HS-27A (cell line): ENCODE results near the gene CIB4.

ENCODE experiments used
- DNase-seq: peaks from one replicate; pipeline ENCODE4 v3.0.0-alpha.2; 2012; ENCODE audit warnings: low read depth, missing footprints

The CIB4 gene

DNA sequence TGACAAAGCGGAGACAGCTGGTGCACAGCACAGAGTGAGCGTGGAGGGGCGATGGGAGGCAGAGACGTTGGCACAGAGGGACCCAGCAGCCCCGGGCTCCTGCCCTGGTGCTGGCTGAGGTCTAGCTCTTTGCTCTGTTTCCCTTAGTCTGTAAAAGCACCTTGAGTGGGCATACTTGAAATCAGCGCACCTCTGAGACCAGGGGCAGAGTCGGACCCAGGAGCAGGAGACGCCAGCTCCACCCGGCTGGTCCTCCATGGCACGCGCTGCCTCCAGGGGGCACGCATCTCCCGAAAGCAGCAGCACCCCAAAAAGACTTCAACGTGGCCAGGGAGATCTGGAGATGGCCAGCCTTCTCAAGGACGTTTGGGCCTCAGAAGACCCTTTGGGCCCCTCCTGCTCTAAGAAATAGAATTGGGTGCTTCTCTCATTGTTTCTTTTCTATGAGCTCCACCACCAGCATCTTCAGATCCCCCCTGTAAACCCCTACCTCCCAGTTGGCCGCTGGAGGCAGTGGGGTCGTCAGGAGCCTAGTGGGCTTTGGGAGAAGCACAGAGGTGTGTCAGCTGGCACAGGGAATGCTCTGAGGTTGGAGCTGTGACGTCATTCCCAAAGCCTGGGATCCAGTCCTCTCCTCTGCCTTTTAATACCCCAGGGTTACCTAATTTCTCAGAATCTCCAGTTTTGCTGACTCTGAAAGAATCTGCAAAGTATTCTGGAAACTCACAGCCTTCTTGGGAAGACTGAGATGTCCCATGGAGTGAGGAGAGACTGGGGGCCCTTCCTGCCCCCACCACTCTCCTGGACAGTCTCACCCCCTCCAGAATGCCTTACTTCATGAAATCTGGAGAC, 58.9 kb downstream of the CIB4 start:
- no peak for DNase-seq

- no peak for DNase-seq
These were observed 59.7 kb downstream of the CIB4 start for GRCh38 chr2:26581266-26581990.

DNA sequence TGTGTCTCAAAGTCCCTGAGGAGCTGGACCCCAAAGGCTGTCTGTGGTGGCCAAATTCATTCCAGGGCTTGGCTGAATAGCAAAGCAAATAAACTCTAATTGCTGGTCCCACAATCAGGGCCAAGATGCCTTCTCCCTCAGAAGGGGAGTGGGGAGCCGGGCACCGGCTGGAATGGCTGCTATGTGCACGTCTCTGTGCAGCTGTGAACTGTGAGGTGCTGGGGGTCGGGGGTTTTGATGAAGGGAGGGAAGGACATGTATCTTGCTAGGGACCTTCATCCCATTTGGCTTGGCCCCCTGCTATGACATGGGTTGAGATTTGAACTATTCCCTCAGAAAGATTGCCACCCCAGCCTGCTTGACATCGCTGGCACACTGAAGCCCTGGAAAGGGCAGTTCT, 60.4 kb downstream of the CIB4 start:
- DNase-seq, result no peak

DNA sequence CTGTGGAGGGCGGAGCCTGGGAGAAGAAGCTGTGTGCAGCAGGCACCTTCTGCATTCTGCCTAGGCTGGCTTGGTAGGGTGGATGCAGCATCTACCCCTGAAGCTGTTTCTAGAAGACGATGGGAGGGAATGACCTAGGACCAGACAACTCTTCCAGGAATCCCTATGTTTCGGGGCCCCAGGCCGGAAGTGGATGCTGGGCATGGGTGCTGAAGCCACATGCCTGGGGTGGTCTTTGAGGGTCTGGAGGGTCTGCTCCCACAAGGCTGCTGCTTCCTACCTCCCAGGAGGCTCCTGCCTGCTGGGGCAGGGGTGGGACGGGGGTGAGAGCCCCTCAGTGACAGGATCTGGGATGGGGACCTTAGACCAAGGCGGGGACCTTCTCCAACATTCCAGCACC, 61.0 kb downstream of the CIB4 start:
- DNase-seq, result no peak

- DNase-seq, result no peak
These were observed 61.5 kb downstream of the CIB4 start for GRCh38 chr2:26579723-26580040.

GRCh38 chr2:26579025-26579722, 62.0 kb downstream of the CIB4 start:
- no peak for DNase-seq

DNA sequence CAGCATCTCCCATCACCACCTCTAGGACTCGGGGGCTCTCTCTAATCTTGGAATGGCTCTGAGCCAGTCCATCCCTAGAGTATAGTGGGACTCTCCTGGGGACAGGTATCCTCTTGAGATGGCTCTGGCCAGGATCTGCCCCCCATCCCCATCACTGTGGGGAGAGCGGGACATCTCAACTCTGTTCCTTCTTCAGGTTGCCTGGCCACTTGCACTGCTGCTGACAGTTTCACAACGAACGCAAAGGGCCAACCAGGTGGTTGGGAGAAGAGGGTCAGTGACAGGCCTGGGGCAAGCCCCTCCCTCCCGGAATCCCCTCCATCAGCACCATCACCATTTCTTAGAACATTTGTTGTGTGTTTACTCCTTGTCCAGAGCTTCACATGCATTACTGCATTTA, 62.6 kb downstream of the CIB4 start:
- DNase-seq, result no peak

- no peak for DNase-seq
These were observed 63.1 kb downstream of the CIB4 start for GRCh38 chr2:26578113-26578458.

- DNase-seq, result peak; percentile 5
These were observed 63.6 kb downstream of the CIB4 start for GRCh38 chr2:26577442-26578112.

DNA sequence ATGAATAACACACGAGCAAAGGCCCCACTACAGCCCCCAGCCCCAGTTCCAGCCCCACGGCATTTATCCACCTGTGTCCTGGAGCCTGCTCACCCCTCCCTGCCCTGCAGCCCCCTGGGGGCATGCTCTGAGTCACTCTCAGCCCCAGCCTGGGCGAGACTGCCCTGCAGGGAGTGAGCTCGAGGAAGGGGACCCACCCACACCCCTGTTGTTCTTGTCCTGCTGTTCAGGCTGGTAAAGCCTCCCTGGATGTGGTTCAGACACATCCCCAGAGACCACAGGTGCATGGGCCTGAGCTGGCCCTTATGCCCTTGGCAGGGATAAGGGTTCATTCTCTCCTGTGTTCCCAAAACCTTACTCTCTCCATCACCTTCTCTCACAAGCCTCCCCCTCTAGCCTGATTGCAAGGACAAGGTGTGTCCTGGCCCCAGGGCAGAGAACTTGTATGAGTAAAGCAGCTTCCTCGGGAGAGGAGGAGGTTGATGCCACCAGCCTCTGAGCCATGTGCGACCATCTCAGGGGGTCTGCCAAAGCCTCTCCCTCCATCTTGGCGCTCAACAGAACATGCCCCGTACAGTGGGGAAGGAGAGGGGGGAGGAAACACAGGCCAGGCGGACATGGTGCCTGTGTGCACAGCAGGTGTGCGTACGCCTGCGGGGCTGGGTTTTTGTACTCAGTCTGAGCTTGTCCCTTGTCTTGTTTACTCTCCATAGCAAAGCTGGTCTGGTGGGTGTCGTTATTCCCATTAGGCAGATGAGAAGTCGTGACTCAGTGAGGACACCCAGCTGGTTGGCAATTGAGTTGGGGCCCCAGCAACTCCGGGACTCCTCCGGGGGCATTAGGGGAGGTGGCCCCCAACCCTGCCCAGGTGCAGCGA, 64.4 kb downstream of the CIB4 start:
- DNase-seq, result no peak

GRCh38 chr2:26575836-26576564, 65.2 kb downstream of the CIB4 start:
- DNase-seq, result no peak

DNA sequence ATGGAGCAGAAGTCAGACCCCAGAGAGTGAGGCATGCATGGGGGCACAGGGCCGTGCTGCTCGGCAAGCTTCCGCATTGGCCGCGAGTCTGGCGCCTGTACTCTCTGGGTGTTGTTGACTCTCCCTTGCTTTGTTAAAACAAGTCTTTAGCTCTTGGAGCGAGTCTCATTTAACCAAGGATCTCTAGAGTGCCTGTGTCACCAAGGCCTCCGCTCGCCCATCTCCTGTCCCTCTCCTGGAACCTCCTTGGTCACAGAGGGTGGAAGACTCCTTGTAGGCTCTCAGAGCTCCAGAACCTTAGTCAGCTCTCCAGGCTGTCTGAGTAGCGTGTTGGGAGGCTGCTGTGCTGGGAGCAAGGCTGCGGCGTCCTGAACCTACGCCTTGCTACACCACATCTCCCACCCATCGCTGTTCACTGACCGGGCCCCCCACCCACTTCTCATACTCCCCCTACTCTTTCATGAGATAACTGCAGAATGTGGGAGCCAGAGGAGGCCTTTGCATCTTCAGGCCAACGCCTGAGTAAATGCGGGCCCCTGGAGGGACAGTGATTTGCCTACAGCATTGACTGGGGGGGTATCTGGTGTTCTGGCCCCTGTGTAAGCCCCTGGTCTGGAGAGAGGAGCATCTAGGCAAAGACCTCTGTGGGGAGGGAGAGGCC, 66.1 kb downstream of the CIB4 start:
- no peak for DNase-seq

- DNase-seq, result no peak
These were observed 66.9 kb downstream of the CIB4 start for GRCh38 chr2:26574066-26574899.

DNA sequence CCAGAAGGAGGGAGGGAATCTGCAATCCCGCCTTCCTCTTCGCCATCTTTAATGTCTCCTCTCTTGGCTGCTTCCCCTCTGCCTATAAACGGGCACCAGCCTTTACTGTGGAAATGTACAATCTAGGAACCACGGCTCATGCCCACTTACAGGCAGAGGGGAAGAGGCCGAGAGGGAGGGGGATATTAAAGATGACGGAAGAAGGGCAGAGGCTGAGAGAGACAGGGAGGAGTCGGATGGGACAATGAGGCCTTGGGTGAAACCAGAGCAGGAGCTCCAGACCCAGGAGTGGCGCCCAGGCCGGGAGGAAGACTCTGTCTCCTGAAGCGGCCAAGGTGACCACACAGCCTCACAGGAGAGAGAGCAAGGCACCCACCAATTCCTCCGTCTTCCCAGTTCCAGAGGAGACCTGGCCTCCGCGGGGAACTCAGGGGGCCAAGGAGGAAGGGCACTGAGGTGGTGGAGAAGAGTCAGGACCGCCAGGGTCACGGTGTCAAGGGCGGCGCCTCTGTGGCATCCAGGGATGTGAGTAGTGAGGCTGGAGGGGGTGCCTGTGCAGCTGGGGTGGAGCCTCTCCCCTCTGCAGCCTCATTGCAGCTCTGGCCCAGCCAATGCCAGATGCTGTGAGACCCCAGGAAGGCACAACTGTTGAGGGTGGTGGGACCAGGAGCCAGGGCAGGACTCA, 67.8 kb downstream of the CIB4 start:
- no peak for DNase-seq

DNA sequence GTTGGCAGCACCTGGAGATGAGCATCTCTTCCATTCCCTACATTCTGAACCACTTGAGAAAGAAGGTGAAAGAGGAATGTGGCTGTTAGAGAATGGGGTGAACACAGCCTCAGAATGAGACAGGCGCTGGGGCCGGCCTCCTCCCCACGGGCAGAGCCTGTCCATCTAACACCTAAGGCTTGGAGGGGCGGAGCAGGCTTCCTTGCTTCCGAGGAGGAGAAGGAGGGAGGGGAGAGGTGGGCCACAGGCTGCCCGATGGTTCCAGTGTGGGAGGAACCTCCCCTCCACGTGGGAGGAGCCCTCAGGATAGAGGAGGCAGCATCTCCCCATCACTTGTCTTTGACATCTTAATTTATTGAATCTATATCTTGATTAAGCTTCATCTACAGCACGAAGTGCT, 68.6 kb downstream of the CIB4 start:
- DNase-seq, result no peak

DNA sequence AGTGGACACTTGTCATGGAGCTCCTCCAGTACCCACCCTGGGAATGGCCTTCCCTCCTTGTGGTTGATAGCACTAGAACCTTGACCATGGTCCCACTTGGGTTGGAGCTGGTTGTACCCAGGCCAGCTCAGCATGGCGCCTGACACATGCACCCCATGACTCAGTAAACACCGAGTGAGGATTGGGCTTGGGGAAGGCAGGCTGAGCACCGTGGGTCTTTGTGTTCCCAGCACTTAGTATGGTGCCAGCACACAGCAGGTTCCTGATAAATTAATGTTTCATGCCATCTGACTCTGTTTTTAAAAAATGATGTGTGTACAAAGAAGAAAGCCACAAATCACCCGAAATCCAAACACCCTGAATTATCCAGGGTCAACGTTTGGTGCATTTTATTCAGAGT, 69.8 kb downstream of the CIB4 start:
- no peak for DNase-seq

- no peak for DNase-seq
These were observed 71.1 kb downstream of the CIB4 start for GRCh38 chr2:26570083-26570430.

- no peak for DNase-seq
These were observed 71.7 kb downstream of the CIB4 start for GRCh38 chr2:26569216-26570082.
